ENCODE results near the gene TAF9.
A peak's percentile ranks its signal among the peaks of the same experiment; 100 is the strongest.
"Not testable (repeated sequence)": the region's sequence is repeated elsewhere in the genome, so short reads cannot be mapped to it uniquely, and the experiment has no call there.

The TAF9 gene, protein sequence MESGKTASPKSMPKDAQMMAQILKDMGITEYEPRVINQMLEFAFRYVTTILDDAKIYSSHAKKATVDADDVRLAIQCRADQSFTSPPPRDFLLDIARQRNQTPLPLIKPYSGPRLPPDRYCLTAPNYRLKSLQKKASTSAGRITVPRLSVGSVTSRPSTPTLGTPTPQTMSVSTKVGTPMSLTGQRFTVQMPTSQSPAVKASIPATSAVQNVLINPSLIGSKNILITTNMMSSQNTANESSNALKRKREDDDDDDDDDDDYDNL

DNA sequence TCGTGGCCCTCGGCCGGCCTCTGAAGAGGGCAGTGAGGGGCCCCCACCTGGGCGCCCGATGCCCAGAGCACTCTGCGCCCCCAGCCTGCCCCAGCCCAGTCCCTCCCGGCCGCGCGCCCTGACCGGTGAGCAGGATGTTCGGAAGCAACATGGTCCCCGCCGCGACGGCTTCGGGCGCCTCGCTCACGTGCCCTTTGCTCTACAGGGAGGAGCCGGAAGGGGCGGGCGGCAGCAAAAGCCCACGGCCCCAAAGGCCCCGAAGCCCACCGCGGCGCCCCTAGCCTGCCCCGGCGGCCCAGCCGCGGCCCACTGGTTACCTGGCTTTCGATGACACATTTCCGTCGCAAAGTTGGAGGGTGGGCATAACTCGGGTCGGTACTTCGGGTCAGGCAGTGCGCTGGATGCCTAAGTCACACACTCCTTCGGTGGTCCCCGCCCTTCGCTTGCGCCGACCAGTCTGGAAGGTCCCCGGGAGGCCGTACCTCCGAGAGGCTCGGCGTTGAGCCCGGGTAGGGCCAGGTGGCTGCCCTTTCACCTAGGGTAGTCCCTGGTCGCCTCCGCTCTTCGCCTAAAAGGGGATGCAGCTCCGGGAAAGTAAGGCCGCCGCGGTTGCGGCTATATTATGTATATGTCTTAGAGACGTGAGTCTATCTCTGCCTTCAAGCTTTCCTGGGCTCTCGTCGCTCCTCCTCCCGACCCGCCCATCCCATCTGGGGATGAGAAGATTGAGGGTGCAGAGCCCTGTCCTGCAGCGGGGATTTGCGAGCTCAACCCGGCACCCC, at the start of gene TAF9, which contains the start of the genes AK6 and RAD17:
TSS of gene TAF9 (minus strand) at position 181 of the 782 bp plus-strand sequence. CDS start 3,783 bp downstream, outside the sequence.
TSS of gene AK6 (minus strand) at position 181 of the 782 bp plus-strand sequence. CDS start at position 151, 30 bp downstream.
TSS of gene RAD17 (plus strand) at position 479 of the 782 bp plus-strand sequence. CDS start 2,391 bp downstream, outside the sequence.
- DNase-seq: peak; percentile 96

DNA sequence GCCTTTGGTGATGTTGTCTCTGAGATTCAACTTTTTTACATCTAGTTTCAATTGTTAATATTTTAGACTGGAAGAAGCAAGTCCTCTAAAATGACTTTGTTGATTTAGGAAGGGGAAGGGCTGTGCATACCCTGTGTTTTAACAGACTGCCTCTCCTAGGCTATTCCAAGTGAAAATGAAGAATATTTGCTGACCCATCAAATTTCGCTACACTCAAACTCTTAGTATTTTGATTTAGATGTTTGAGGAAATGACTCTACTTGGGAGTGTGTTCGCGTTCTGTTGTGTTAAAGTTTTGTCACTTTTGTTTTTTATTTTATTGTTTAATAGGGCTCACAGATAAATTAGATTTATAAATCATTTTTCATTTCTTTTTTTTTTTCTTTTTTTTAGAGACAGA, 49.2 kb upstream of the TAF9 start:
- DNase-seq: no peak

DNA sequence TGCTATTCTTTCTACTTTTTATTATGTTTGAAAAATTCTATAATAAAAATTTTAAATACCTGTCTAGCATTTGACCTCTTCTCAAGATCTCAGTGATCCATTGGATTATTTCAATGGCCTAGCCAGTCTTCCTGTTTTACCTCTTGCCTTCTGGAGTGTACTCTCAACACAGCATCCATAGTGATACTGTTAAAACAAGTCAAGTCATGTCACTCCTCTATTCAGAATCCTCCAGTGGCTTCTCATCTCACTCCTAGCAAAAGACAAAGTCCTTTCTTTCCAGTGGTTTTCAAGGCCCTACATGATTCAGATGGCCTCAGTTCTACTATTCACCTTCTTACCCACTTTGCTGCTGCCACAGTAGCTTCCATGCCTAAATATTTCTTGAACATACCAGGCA, 47.4 kb upstream of the TAF9 start:
- no peak for DNase-seq

DNA sequence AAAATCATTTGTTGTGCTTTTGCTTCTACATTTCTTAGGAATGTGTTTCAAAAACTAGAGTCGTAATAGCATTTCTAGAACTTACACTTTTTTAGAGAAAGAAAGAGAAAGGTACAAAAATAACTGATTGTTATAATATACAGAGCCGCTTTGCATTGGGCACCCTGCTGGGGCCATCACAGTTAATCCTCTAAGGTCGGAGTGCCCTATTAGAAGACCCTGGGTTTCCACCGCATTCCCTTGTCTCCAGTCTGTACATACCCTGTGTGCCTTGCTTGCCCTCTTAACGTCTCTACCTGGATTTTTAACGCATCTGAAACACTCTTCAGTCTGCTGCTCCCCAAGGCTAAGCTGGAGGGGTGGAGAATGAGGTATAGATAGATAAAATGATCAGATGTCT, 46.9 kb upstream of the TAF9 start:
- no peak for DNase-seq

DNA sequence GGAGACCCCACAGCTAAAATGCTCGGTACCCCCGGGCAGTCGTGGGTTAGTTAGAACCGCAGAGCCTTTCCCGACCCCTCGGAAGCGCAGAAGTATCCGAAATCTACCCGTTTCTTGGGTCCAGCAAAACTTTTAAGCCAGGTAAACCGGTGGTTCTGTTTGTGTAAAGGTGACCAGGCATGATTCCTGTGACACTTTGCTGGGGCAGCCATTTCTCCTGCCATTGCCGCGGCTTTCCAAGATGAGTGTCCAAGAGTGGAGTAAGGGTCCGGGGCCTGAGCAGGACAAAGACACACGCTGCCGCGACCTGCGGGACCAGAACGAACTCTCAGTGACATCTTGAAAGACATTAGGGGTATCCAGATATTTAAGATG, 46.3 kb upstream of the TAF9 start:
- DNase-seq: no peak

DNA sequence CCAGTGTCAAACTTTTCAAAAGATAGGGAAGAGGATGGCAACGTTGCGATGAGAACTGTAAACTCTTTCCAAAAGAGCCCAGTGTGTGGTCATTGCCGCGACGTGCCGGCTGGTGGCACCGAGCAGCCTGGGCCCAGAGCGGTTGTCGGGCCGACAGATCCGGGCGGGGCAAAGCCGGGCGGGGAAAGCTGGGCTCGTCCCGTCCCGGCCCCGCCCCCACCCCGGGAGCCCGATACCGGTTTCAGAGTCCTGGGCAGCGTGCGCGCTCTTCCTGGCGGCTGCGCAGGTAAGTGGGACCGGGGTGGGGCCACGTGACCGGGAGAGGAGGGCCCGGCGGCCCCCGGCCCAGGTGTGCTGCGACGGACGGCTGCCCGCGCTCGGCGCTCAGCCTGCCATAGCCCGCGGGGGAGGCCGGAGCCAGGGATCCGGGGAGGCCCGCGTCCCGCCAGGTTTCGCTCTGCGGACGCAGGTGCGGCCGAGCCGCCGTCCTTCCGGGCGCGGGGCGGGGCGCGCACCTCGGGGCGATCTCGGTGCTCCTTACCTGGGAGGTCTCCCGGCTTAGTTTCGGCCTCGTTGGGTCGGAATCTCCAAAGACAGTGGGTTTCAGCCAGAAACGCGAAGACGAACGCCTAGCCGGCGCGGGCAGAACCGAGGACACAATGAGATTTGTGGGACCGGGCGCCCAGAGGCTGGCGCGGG, 45.7 kb upstream of the TAF9 start, which contains the start of gene MARVELD2:
TSS of gene MARVELD2 (plus strand) at position 232 of the 699 bp plus-strand sequence. CDS start 4,270 bp downstream, outside the sequence.
- DNase-seq: peak; percentile 83

DNA sequence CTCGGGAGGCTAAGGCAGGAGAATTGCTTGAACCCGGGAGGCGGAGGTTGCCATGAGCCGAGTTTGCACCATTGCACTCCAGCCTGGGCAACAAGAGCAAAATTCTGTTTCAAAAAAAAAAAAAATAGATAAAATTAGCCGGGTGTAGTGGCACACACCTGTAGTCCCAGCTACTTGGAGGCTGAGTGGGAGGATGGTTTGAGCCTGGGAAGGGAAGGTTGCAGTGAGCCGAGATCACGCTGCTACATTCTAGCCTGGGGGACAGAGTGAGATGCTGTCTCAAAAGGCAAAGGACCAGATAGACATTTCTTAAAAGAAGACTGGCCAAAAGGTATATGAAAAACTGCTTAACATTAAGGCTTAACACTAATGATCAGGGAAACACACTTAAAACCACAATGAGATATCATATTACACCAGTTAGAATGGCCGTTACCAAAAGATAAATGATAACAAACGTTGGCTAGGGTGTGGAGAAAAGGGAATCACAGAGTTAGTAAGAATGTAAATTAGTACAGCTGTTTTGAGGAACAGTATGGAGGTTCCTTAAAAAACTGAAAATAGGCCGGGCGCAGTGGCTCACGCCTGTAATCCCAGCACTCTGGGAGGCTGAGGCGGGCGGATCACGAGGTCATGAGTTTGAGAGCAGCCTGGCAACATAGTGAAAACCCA, 35.5 kb upstream of the TAF9 start:
- peak; percentile 89 for DNase-seq

DNA sequence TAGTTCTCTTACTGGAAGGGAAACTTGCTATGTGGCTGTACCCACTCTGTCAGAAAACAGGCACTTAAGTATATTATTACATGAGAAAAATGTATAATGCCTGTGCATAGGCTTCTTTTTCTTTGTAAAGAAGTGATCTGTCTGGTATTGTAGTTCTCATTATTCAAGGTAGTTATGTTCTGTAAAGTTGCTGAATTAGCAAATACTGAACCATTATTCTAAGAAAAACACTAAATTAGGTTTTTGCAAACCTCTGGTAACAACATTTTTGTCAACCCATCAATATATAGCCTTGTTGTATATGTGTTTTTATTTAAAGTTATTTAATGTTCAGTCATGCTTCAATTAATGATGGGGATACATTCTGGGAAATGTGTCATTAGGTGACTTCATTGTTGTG, 9.1 kb upstream of the TAF9 start:
- DNase-seq: no peak

DNA sequence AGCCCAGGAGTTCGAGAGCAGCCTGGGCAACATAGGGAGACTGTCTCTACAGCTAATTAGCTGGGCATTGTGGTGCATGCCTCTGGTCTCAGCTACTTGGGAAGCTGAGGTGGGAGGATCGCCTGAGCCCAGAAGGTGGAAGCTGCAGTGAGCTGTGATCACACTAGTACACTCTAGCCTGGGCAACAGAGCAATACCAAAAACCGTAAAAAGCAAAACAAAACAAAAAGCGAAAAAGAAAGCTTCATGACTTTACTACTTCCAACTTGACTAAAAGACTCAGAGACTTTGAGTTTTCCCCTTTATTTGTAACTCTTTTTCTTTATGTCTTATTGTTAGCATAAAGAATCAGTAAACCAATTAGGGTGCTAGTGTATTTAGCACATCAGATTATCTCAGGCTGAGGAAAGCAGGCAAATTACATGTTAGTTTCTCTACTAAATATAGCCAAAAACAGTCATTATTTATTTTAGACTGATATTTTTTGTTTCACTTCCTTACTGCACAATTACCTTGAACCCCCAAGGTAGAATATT, 5.7 kb upstream of the TAF9 start:
- DNase-seq: no peak

DNA sequence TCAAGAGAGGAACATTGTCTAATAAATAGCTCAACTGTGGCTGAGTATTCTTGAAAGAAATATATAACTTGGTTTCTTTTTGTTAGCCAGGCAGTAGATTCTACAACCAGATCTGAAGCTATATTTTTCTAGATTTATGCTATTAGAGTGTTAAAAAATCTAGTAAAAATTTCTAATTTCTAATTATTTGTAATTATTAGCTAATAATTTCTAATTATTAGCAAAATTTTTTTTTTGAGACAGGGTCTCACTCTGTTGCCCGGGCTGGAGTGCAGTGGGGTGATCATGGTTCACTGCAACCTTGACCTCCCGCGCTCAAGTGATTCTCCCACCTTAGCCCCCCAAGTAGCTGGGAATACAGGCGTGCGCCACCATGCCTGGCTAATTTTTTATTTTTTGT, 3.1 kb upstream of the TAF9 start:
- no peak for DNase-seq

DNA sequence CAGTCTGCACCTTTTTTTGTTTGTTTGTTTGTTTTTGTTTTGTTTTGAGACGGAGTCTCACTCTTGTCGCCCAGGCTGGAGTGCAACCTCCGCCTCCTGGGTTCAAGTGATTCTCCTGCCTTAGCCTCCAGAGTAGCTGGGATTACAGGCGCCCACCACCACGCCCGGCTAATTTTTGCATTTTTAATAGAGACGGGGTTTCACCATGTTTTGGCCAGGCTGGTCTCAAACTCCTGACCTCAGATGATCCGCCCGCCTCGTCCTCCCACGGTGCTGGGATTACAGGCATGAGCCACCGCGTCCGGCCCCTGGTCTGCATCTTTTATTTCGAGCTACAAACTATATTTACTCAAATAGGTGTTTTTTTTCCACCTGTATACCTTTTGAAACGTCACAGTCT, 1.0 kb upstream of the TAF9 start:
- not testable (repeated sequence) for DNase-seq

DNA sequence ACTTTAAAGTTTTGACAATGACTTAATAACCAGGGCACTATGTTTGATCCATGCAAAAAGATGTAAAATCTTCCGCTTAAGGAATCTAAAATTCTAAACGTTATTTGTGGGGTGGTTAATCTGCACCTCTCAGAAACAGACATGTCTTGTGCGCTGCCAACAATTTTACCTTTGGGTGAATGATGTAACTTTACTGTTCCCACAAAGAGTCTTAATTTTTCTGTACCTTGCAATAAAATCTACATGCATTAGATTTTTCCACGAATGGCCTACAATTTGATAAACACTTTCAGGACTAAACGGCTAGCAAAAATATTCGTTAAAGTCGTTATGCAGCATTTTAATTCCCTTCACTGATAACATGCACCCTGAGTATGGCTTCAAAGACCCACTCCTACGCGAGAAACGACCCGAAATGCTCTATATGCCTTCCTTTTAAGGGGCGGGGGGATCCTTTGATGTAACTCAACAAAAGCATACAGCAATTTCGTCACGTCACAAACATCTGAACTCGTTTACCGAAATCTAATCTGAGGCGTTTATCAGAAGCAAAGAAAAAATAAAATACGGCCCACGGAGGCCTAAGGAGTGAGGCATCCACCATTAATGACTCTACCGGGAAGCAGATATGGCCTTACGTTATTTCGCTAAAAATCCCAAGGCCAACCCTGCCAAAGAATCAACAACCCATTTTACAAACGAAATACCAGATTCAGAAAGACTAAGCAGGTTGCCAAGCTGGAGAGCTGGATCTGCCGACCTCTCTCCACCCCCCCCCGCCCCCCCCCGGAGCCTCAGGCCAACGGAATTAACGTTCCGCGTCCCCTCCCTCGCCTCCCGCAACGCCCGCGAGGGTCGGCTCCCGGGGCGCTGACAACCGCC, 621 bp downstream of the TAF9 start:
- peak; percentile 66 for DNase-seq

DNA sequence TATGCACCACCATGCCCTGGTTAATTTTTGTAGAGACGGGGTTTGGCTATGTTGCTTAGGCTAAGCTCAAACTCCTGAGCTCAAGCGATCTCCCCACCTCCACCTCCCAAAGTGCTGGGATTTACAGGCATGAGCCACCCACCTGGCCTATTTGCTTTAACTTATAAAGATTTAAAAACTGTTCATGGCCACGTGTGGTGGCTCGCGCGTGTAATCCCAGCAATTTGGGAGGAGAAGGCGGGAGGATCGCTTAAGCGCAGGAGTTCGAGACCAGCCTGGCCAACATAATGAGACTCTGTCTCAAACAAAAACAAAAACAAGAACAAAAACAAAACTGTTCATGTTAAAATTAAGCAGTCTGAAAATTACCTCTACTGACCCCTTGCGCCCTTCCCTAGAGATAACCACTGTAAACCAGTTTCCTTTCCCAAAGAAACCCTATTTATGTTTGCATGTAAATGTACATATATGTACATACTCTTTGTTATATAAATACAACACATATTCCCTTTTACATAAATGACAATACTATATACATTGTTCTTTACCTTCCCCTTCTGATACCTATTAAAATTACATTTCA, 1.5 kb downstream of the TAF9 start:
- peak; percentile 45 for DNase-seq

DNA sequence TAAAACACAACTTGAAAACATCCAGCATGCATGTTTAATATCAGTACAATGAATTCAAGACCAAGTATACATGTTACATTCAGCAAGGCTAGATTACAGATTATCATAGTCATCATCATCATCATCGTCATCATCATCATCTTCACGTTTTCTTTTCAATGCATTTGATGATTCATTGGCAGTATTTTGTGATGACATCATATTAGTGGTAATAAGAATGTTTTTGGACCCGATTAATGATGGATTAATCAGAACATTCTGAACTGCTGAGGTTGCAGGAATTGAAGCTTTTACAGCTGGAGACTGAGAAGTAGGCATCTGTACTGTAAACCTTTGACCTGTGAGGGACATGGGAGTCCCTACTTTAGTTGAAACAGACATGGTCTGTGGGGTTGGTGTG, 4.5 kb downstream of the TAF9 start:
- DNase-seq: no peak

DNA sequence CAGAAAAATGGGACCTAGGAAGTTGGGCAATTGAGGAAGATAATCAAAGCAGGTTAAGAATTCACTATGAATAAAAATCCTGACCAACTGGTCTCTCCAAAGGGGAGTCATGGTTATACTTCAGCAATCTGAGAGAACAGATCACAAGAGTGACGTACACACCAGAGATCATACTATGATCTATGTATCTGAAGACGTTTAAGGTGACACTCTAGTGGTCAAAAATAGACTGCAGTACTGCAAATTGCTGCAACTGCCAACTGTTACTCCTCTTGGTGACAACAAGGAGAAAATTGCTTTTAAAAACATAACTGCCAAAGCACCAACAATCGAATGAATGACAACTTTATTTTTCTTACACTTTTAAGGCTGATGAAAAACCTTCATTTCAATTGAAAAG, 4.9 kb downstream of the TAF9 start:
- DNase-seq: peak; percentile 75

DNA sequence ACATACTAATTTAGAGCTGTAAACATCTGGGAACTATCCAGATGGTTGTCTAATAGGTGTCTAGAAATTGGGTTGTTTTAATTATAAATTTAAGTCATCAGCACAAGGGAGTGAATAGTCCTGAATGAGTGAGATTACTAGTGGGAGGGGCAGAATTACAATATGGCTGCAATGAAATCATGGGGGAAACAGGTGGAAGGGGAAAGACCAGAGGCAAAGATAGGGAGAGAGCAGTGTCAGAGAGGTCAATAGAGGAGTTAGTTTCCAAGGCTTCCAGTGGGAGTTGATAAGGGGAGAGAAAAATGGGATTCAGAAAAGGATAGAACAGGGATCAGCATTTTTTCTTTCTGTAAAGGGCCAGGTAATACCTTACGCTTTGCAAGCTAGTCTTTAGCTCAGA, 8.9 kb downstream of the TAF9 start:
- no peak for DNase-seq

DNA sequence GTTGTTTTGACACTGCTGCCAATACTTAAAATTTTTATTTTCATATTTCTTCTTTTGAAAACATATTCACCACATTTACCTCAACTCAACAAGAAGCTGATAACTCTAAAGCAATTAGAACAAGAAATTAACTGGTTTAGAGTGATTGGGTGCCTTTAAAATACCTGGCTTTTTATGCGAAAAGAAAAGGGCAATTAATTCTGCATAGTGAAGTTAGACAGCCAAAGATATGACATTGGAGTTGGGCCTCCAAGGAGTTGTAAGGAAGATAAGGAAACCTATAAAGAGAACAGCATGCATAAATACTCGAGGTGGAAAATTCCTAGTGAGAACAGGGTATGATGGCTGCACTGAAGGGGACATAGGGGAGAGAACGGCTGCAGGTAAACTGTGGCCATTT, 9.6 kb downstream of the TAF9 start:
- no peak for DNase-seq

DNA sequence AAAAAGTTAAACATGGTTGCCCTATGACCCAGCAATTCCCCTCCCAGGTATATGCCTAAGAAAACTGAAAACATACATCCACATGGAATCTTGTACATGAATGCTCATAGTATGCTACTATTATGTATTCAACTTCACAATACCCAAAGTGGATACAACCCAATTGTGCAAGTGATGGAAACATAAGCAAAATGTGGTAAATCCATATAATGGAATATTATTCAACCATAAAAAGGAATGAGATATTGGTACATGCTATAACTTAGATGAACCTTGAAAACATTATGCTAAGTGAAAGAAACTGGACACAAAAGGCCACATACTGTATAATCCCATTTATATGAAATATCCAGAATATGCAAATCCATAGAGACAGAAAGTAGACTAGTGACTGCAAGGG, 18.7 kb downstream of the TAF9 start:
- DNase-seq: no peak

DNA sequence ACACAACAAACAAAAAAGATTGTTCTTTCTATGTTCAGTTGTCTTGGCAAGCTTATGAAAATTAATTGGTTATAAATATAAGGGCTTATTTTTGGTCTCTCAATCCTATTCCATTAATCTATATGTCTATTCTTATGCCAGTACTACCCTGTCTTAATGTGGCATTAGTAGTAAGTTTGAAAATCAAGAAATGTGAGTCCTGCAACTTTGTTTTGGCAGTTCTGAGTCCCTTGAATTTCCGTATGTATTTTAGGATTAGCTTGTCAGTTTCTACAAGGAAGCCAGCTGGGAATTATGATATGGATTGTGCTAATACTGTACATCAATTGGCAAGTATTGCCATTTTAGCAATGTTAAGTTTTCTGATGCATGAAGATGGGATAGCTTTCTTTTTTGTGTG, 26.2 kb downstream of the TAF9 start:
- no peak for DNase-seq

DNA sequence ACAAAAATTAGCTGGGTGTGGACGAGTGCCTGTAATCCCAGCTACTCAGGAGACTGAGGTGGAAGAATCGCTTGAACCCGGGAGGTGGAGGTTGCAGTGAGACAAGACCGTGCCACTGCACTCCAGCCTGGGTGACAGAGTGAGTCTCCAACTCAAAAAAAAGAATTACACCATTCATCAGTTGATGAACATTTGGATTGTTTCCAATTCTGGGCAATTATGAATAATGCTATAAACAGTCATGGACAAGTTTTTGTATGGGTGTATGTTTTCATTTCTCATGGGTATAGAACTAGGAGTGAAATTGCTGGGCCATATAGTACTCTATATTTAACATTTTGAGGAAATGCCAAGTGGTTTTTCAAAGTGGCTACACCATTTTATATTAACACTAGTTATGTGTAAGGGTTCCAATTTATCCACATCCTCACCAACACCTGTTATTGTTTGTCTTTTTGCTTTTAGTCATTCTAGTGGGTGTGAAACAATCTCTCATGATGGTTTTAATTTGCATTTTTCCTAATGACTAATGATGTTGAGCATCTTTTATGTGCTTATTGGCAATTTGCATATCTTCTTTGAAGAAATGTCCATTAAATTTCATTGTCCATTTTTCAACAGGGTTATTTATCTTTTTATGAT, 27.7 kb downstream of the TAF9 start:
- no peak for DNase-seq

All from hematopoietic multipotent progenitor cell treated with erythropoietin and hydrocortisone succinate and interleukin-3 and kit ligand, for 4 days (in vitro differentiated cells).